CD1c-positive myeloid dendritic cell (primary cell): ENCODE measurements around the gene ZFP42.
"Not testable (repeated sequence)": the region's sequence is repeated elsewhere in the genome, so short reads cannot be mapped to it uniquely, and the experiment has no call there.

Experiments used
- DNase-seq: peaks from one replicate; pipeline ENCODE4 v3.0.0-alpha.2; 2016; ENCODE audit errors: extremely low spot score

The ZFP42 gene

DNA sequence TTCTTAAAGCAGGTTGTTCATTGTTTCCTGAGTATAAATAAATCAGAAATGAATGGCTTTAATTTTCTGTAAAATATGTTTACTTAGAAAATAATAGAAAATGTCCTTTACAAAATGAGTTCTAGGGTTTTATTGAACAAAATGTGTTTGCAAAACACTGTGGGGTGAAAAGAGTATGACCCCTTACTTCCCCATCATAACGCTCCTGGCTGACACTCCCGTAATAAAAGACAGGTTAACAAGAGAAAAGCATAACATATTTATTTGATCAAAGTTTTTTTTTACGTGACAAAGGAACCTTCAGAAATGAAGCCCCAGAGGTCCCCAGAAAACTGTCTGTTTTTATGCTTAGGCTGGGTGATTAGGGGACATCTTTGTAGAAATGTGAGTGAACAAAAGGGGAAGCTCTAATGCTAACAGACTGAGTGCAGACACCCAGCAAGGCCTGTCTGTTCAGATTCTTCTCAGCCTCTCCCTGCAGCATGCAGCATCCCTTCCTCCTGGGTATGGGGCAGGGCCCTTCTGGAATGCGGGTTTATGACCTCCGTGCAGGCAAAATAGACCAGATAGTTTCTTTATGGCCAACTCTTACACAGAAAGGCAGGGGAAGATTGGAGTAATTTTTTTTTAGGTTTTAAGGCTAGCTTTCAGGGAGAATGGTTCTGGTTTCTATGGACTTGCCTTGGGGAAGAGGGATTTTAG is 26.1 kb downstream of the ZFP42 start:
- no peak for DNase-seq

DNA sequence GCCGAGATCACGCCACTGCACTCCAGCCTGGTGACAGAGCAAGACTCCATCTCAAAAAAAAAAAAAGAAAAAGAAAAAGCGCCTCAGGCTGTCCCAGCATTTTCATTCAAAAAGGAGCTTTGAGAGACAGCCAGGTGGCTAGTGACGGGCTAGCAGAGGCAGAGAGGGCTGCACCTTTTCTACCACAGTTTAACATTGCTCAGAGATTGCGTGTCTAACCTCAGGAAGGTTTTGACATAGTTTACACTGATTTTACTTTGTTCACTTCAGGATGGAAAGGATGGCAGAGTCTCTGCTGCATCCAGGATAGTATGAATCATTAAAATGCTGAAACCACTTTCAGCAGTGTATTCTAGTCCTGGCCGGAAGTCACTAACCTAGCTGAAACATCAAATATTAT is 28.1 kb downstream of the ZFP42 start:
- no peak for DNase-seq

GRCh38 chr4:188025476-188025875 is 29.9 kb downstream of the ZFP42 start:
- no peak for DNase-seq

GRCh38 chr4:188029114-188029513 is 33.5 kb downstream of the ZFP42 start:
- no peak for DNase-seq

GRCh38 chr4:188030401-188030800 is 34.8 kb downstream of the ZFP42 start:
- DNase-seq = no peak

GRCh38 chr4:188031751-188032150 is 36.2 kb downstream of the ZFP42 start:
- DNase-seq = no peak

GRCh38 chr4:188032170-188032569 is 36.6 kb downstream of the ZFP42 start:
- DNase-seq = no peak

DNA sequence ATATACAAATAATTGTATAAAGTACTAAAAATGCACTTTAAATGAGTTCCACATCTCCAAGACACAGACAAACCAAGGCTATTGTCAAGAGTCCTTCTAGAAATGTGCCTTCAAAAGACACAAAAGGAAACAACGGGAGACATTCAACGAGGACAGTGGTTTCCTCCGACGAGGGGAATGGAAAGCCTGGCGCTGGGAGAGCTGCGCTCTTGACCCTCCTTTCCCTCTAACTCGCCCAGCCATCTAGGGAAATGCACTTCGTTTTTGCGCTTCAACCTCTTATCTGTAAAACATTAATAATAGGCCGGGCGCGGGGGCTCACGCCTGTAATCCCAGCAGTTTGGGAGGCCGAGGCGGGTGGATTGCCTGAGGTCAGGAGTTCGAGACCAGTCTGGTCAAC is 37.0 kb downstream of the ZFP42 start:
- DNase-seq = no peak

DNA sequence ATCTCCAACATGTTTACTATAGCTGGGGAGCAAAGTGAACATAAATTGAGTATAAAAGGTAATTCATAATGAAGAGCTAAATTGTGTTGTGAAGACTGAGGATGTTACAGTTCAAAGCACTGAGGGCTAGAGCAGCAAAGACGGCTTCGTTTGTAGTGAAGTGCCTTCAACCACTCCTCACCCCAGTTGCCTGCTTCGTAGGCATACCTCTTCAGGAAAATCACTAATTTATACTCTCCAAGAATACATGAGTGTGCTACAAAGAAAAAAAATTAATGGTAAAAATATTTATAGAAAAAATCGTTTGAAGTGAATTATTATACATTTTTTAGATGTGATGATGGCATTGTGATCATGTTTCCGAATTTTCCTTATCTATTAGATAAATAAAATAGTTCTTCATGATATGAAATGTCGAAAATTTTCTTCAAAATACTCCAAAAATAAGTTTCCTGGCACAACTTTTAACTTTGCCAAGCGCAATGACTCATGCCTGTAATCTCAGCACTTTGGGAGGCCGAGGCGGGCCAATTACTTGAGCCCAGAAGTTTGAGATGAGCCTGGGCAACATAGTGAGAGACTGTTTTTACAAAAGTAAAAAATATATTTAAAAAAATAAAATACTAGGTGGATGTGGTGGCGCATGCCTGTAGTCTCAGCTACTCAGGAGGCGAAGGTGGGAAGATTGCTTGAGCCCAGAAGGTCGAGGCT is 41.6 kb downstream of the ZFP42 start:
- no peak for DNase-seq

GRCh38 chr4:188041721-188042120 is 46.1 kb downstream of the ZFP42 start:
- no peak for DNase-seq

DNA sequence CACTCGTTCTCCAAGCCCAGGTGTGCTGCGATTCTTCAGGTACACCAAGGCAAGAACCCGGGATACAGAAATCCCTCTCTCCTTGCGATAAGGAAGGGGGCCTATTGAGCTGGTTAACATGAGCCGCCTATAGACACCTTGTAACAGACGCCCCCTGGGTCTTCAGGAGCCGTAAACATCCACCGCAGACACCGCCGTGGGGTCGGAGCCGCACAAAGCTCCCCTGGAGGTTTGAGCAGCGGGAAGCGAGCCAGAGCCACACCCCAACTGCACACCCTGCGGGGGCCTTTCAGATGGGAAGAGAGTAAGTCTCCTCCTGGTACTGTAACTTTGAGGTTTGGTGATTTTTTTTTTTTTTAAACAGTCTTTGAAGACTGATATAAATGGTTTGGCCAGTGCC is 46.6 kb downstream of the ZFP42 start:
- no peak for DNase-seq

GRCh38 chr4:188043154-188043553 is 47.6 kb downstream of the ZFP42 start:
- DNase-seq = no peak

GRCh38 chr4:188045461-188045860 is 49.9 kb downstream of the ZFP42 start:
- not testable (repeated sequence) for DNase-seq

DNA sequence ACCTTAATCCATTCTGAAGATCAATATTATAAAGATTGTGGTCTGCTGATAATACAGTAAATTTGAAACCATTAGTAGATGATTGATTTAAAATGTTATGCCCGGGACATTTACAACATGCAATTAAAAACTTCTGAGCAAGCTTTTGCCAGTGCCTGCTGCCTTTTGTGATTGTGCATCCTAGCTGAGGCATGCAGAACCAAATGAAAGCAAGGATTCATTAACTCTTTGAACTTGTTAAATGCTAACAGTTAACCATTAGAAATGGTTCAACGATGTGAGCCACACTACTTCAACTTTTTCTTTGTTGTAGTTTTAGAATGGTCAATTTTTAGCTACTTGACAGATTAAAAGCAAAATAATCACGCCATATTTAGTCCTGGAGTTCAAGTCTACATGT is 51.1 kb downstream of the ZFP42 start:
- no peak for DNase-seq

DNA sequence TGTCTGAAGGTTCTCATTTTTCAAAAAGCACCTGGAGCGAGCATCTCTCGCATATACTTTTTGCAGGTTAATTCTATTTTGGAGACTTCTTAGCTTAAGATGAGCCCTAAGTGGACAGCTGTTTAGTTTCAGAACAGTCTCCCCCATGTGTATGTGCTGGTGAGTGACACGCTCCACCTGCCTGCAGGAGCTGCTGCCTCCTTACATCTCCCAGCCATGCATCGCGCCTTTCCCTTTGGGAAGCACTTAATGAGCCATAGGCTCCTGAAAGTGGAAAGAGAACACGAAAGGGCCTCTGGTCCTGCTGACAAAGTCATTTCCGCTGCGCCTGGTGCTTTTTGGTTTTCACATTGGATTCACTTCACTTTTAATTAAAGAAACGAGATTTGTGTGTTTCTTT is 57.7 kb downstream of the ZFP42 start:
- DNase-seq = no peak
